Esophagus squamous epithelium (tissue), 4 donors: ENCODE data around the gene GLS.

Experiments
- CTCF ChIP-seq, 6 experiments: fragments of 450-650 bp in 4 of 6; fragments of 200-600 bp in 2 of 6; sonication (generic) in 2 of 6; IDR thresholded peaks; one replicate each; pipeline ENCODE4 v1.5.1; 2016 to 2019; ENCODE audit warnings: antibody characterized with exemption in 6 of 6, mild to moderate bottlenecking in 4 of 6, moderate library complexity in 4 of 6
- POLR2A ChIP-seq, 4 donors: fragments of 450-650 bp; IDR thresholded peaks; one replicate each; pipeline ENCODE4 v1.6.1; 2017; ENCODE audit warnings: antibody characterized with exemption in 4 of 4, mild to moderate bottlenecking in 4 of 4, moderate library complexity in 3 of 4

GRCh38 chr2:190963088-190963487 is 82.5 kb downstream of the GLS start:
- TF ChIP-seq CTCF (IDR thresholded peaks at IDR 0.05) (no peak), POLR2A (IDR thresholded peaks at IDR 0.05) (no peak)
